Omental fat pad (tissue), 4 donors: Measurements from ENCODE around the gene PKLR. TPM values are rescaled to one million over a fixed set of nuclear protein-coding genes. Genes with fewer than 3 reads are reported as not detected.
"Not testable (repeated sequence)": the region's sequence is repeated elsewhere in the genome, so short reads cannot be mapped to it uniquely, and the experiment has no call there.

Experiments
- ATAC-seq: fragments of 150-250 bp; one replicate; pipeline ENCODE4 v1.9.1; 2016; ENCODE audit warnings: mild to moderate bottlenecking, moderate library complexity; ENCODE audit not compliant: low FRiP score
- DNase-seq: peaks from one replicate; pipeline ENCODE4 v3.0.0-alpha.2; 2019; ENCODE audit warnings: low spot score
- total RNA-seq, 4 donors: library from RNA; depleted of rRNA; stranded (reverse); fragments of >200 nt; gene quantifications; one replicate each; pipeline ENCODE4 v1.1.0, GENCODE V29; 2016
- TF ChIP-seq, protein P1 (sequence below), 3 donors: fragments of 450-650 bp; IDR thresholded peaks; one replicate each; pipeline ENCODE4 v1.5.1; 2016 to 2017; ENCODE audit warnings: antibody characterized with exemption in 3 of 3, mild to moderate bottlenecking in 3 of 3, moderate library complexity in 2 of 3

Gene PKLR
- not detected for total RNA-seq

DNA sequence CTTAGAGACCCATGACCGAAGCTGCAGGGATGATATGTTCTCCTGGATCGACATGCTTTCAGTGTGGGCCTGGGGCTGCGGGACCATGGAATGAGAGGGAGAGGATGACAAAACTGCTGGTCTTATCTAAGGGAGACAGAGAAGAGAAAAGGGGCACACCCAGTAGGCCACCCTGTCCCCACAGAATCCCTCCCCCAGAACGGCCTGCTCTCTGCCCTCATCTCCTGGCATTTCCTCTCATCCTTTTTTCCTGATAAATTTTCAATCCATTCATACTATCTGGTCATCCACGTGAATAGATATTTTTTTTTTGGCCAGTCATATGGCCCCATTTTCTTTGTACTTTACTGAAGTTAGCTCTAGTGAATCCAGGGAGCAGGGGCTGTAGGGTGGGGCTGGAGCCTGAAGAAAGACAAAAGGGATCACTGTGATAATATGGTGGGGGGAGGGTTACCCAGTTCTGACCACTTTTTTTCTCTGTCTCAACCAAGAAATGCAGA is at the start of gene PKLR:
Gene PKLR, minus strand, starts transcription at position 97 of the 500 bp plus-strand sequence. Its CDS starts 43 bp downstream, at position 54.
- TF ChIP-seq, protein P1, sequence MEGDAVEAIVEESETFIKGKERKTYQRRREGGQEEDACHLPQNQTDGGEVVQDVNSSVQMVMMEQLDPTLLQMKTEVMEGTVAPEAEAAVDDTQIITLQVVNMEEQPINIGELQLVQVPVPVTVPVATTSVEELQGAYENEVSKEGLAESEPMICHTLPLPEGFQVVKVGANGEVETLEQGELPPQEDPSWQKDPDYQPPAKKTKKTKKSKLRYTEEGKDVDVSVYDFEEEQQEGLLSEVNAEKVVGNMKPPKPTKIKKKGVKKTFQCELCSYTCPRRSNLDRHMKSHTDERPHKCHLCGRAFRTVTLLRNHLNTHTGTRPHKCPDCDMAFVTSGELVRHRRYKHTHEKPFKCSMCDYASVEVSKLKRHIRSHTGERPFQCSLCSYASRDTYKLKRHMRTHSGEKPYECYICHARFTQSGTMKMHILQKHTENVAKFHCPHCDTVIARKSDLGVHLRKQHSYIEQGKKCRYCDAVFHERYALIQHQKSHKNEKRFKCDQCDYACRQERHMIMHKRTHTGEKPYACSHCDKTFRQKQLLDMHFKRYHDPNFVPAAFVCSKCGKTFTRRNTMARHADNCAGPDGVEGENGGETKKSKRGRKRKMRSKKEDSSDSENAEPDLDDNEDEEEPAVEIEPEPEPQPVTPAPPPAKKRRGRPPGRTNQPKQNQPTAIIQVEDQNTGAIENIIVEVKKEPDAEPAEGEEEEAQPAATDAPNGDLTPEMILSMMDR (IDR thresholded peaks at IDR 0.05) = no peak
- no peak for DNase-seq
- ATAC-seq = no peak

DNA sequence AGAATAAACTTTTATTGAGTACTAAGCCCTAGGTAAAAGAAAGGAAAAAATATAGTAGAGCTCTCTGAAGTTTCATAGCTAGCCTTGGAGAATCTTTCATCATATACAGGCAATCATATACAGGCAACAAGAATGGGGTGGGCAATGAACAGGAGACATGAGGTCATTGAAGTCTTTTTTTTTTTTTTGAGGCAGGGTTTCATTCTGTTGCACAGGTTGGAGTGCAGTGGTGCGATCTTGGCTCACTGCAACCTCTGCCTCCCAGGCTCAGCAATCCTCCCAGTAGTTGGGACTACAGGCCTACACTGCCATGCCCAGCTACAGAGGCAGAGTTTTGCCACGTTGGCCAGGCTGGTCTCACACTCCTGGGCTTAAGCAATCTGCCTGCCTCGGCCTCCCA is 41.6 kb upstream of the PKLR start:
- DNase-seq = no peak
- TF ChIP-seq, protein P1 (IDR thresholded peaks at IDR 0.05) = no peak
- ATAC-seq = no peak

DNA sequence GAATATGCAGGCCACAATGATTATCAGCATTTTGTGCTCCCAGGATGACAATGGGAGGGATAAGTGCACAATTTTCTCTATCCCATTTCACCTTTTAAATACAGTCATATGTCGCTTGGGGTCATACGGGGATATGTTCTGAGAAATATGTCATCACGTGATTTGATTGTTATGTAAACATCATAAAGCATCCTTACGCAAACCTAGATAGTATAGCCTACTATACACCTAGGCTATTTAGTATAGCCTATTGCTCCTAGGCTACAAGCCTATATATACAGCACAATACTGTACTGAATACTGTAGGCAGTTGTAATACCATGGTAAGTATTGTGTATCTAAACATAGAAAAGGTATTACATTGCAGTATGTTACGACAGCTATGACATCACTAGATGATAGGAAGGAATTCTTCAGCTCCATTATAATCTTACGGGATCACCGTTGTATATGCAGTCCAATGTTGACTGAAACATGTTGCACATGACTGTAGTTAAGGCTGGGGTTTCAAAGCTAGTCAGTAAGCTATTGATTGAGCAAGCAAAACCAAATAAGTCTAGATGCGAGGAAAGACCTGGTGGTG is 38.4 kb upstream of the PKLR start:
- DNase-seq (no peak), ATAC-seq (no peak)
- TF ChIP-seq, protein P1 (IDR thresholded peaks at IDR 0.05) = no peak

DNA sequence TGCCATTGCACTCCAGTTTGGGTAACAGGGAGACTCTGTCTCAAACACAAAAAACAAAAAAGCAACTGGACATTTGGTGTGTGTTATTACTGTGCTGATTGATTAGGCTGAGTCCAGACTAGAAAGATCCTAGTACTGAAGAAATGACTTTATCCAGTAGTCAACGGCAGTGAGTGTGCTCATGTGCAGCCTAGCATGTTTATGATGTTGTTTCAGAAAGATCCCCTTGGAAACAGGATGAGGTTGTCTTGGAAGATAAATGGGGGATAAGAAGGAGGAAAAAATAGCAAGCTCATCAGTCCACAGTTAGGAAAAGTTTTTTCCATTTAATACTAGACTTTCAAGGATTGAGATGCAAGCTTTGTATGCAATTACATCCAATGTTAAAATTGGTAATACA is 33.7 kb upstream of the PKLR start:
- TF ChIP-seq, protein P1 (IDR thresholded peaks at IDR 0.05) = no peak
- ATAC-seq = no peak
- DNase-seq = no peak

DNA sequence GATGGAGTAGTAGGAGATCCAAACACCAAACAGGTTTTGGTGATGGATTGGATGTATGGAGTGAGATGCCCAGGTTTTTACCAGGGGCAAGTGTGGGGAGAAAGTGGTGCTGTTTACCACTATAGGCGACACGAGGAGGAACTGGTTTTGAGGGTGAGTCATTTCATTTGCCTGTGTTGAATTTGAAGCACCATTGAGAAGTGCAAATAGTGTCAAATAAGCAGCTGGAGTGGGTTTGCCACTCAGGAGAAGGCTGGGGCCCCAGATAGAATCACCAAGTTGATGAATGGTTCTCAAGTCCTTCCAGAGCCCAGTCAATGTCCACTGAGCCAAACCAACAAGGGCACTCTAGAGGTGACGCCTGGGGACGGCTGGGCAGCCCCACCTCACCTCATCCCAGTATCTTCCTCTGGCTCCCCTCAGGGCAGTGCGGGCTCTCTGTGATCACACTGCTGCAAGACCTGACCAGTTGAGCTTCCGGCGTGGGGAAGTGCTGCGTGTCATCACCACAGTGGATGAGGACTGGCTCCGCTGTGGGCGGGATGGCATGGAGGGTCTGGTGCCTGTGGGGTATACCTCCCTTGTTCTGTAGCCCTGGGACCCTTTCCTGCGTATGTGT is 28.9 kb upstream of the PKLR start:
- ATAC-seq (no peak), DNase-seq (no peak)
- TF ChIP-seq, protein P1 (IDR thresholded peaks at IDR 0.05) = no peak

DNA sequence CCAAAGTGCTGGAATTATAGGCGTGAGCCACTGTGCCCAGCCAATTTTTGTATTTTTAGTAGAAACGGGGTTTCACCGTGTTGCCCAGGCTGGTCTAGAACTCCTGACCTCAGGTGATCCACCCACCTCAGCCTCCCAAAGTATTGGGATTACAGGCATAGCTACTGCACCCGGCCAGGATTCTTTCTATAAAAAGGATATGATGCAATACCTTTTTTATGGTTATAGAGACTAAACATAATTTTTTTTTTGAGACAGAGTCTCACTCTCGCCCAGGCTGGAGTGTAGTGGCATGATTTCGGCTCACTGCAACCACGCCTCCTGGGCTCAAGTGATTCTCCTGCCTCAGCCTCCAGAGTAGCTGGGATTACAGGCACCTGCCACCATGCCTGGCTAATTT is 27.6 kb upstream of the PKLR start:
- ATAC-seq, DNase-seq: not testable (repeated sequence)

DNA sequence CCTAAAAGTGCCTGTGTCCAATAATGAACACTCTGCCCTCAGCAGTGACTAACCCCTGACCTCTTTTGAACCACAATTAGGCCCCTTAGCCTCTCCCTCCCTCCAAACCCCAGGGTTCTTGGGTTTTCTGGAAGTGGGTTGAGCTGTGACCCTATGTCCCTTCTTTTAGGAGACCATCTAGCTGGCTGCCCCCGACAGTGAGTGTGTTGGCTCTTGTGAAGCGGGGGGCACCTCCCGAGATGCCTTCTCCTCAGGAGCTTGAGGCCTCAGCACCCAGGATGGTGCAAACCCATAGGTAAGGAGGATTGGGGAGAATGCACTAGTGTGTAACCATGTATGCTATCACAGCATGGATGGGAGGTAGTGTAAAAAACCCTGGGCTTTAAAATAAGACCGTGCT is 26.7 kb upstream of the PKLR start:
- ATAC-seq = no peak
- TF ChIP-seq, protein P1 (IDR thresholded peaks at IDR 0.05) = no peak
- DNase-seq = no peak
